Measurements from ENCODE around the gene TMEM59L. TPM values are rescaled to one million over a fixed set of nuclear protein-coding genes. Genes with fewer than 3 reads are reported as not detected.
A peak's percentile ranks its signal among the peaks of the same experiment; 100 is the strongest.

TMEM59L gene
- total and polyA plus RNA-seq, 2 of the 13 experiments (the other 11 are each of a cell fraction or from before 2014, with no cell fraction given): 0.97 to 5.5 TPM

DNA sequence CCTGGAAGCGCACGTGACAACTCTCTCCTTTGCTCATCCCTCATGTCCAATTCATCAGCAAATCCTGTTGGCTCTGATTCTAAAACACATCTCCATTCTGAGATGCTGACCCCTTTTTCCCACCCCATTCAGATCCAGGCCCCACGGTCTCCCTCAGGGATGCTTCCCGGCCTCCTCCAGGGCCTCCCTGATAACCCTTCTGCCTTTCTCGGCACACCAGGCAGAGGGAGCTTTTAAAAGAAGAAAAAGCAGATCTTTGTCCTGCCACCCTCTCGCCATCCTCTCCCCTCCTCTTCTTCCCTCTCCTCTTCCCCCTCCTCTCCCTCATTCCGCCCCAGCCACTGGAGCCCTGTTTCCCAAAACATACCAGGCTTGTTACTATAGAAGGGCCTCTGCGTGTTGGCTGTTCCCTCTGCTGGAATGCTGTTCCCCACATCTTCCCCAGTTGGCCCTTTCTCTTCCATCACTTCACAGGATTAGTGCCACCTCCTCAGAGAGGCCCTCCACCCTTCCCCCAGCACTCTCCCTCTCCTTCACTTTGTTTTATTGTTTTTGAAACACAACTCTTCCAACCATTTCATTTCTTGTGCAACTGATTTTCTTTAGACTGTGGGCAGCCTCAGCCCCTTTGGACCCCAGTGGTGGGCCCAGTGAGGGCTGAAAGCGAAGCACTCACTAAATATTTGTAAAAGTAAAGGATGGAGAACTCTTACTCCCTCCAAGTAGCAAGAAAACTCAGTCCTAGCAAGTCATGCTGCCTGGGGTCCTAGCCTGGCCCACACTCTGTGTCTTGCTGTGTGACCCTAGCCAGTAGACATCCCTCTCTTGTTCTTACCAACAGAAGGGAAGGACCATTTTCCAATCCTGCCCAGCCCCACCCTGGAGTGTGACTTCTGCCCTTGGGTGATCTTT, 3.6 kb upstream of the TMEM59L start (continued):
- TF ChIP-seq HNF4G (IDR thresholded peaks at IDR 0.05; ENCODE audit: borderline replicate concordance, low read depth, low read length) (no peak), HNF4G (CRISPR knock-in tag; IDR thresholded peaks at IDR 0.05; ENCODE audit: borderline replicate concordance, low read depth) (no peak), ZFP62 (CRISPR knock-in tag; IDR thresholded peaks at IDR 0.05) (no peak), MLLT10 (CRISPR knock-in tag; IDR thresholded peaks at IDR 0.05) (no peak), DZIP1 (CRISPR knock-in tag; IDR thresholded peaks at IDR 0.05) (no peak), ZKSCAN8 (CRISPR knock-in tag; IDR thresholded peaks at IDR 0.05; ENCODE audit: borderline replicate concordance) (no peak), ZSCAN21 (CRISPR knock-in tag; IDR thresholded peaks at IDR 0.05; ENCODE audit: borderline replicate concordance) (no peak), TCF7 (IDR thresholded peaks at IDR 0.05; ENCODE audit: low read depth) (no peak), CHD4 (IDR thresholded peaks at IDR 0.05; ENCODE audit: borderline replicate concordance, low read length) (peak; percentile 49; the same call in 1 of the 2 replicates), ZNF768 (CRISPR knock-in tag; IDR thresholded peaks at IDR 0.05) (peak; percentile 96), SKIL (CRISPR knock-in tag; IDR thresholded peaks at IDR 0.05; ENCODE audit: borderline replicate concordance) (no peak), ZNF660 (CRISPR knock-in tag; IDR thresholded peaks at IDR 0.05; ENCODE audit: borderline replicate concordance, low read depth) (no peak)
- TF ChIP-seq, protein P1, sequence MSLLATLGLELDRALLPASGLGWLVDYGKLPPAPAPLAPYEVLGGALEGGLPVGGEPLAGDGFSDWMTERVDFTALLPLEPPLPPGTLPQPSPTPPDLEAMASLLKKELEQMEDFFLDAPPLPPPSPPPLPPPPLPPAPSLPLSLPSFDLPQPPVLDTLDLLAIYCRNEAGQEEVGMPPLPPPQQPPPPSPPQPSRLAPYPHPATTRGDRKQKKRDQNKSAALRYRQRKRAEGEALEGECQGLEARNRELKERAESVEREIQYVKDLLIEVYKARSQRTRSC (CRISPR knock-in tag; IDR thresholded peaks at IDR 0.05; ENCODE audit: low read depth): no peak
